Immature natural killer cell (primary cell): Measurements from ENCODE around the gene NF2. TPM values are rescaled to one million over a fixed set of nuclear protein-coding genes. Genes with fewer than 3 reads are reported as not detected.

ENCODE experiments used
- DNase-seq, 3 donors: peaks; one replicate each; pipeline ENCODE4 v3.0.0; 2022; ENCODE audit warnings: mixed read lengths in 1 of 3
- H3K27ac Mint-ChIP-seq, 6 donors: one replicate each; pipeline ENCODE4 v1.8.0; 2020; ENCODE audit warnings: mixed read lengths in 6 of 6, mild to moderate bottlenecking in 5 of 6, inconsistent platforms in 4 of 6, moderate library complexity in 3 of 6
- H3K27me3 Mint-ChIP-seq, 3 donors: one replicate each; pipeline ENCODE4 v1.8.0; 2020 to 2021; ENCODE audit warnings: low read depth in 3 of 3, mild to moderate bottlenecking in 3 of 3, mixed read lengths in 3 of 3, moderate library complexity in 3 of 3, inconsistent platforms in 1 of 3
- H3K36me3 Mint-ChIP-seq, 3 donors: one replicate each; pipeline ENCODE4 v1.8.0; 2020; ENCODE audit warnings: mixed read lengths in 3 of 3, inconsistent platforms in 2 of 3, mild to moderate bottlenecking in 2 of 3
- H3K4me1 Mint-ChIP-seq, 2 donors: one replicate each; pipeline ENCODE4 v1.8.0; 2020; ENCODE audit warnings: inconsistent platforms in 2 of 2, mild to moderate bottlenecking in 2 of 2, mixed read lengths in 2 of 2, moderate library complexity in 1 of 2
- H3K4me3 Mint-ChIP-seq, 5 donors: one replicate each; pipeline ENCODE4 v1.8.0; 2020; ENCODE audit warnings: mild to moderate bottlenecking in 5 of 5, mixed read lengths in 5 of 5, inconsistent platforms in 3 of 5, moderate library complexity in 3 of 5
- H3K9me3 Mint-ChIP-seq, 6 donors: one replicate each; pipeline ENCODE4 v1.8.0; 2020; ENCODE audit warnings: mild to moderate bottlenecking in 6 of 6, mixed read lengths in 6 of 6, inconsistent platforms in 4 of 6, moderate library complexity in 3 of 6
- polyA plus RNA-seq, 3 donors: library from polyadenylated mRNA; unstranded; fragments of 300-500 nt; fragmentation: Illumina TruSeq; gene quantifications; one replicate each; pipeline ENCODE4 v1.2.3, GENCODE V29; 2021

Gene NF2
- polyA plus RNA-seq, 3 donors from 2014 or later: 12.9 to 34.1 (median 15.6) TPM

GRCh38 chr22:29629903-29630516, 26.6 kb downstream of the NF2 start:
- H3K36me3 Mint-ChIP-seq: no peaks in the 10 kb centered on the region
- H3K27me3 Mint-ChIP-seq: peaks cover 0 to 1% (median 0%) of the 10 kb centered on the region in 3 donors
- no peak for DNase-seq
- H3K4me3 Mint-ChIP-seq: no peak overlapping the region
- peaks cover 38 to 60% of the 10 kb centered on the region in 2 donors for H3K4me1 Mint-ChIP-seq
- no peaks in the 10 kb centered on the region for H3K9me3 Mint-ChIP-seq
- no peak overlapping the region for H3K27ac Mint-ChIP-seq

GRCh38 chr22:29630987-29631386, 27.6 kb downstream of the NF2 start:
- Mint-ChIP-seq H3K9me3 (no peaks in the 10 kb centered on the region), H3K27ac (no peak overlapping the region), H3K27me3 (no peaks in the 10 kb centered on the region), H3K4me1 (peaks cover 33 to 57% of the 10 kb centered on the region in 2 donors), H3K36me3 (no peaks in the 10 kb centered on the region), H3K4me3 (no peak overlapping the region)
- no peak for DNase-seq

- no peaks in the 10 kb centered on the region for H3K27me3 Mint-ChIP-seq
- H3K4me1 Mint-ChIP-seq: peaks cover 31 to 50% of the 10 kb centered on the region in 2 donors
- no peaks in the 10 kb centered on the region for H3K9me3 Mint-ChIP-seq
- no peak overlapping the region for H3K27ac Mint-ChIP-seq
- no peak overlapping the region for H3K4me3 Mint-ChIP-seq
- no peaks in the 10 kb centered on the region for H3K36me3 Mint-ChIP-seq
- no peak for DNase-seq
Observed at GRCh38 chr22:29631725-29632124, 28.3 kb downstream of the NF2 start.

GRCh38 chr22:29632672-29633071, 29.2 kb downstream of the NF2 start:
- Mint-ChIP-seq H3K4me1 (peaks cover 31 to 49% of the 10 kb centered on the region in 2 donors), H3K27me3 (no peaks in the 10 kb centered on the region), H3K4me3 (no peak overlapping the region), H3K27ac (no peak overlapping the region), H3K36me3 (peaks cover 2 to 5% (median 4%) of the 10 kb centered on the region in 3 donors), H3K9me3 (no peaks in the 10 kb centered on the region)
- DNase-seq: no peak

- no peak for DNase-seq
- Mint-ChIP-seq H3K27me3 (no peaks in the 10 kb centered on the region), H3K27ac (peak overlapping the region in 1 of 6 donors; percentile 64), H3K36me3 (peaks cover 4 to 9% (median 5%) of the 10 kb centered on the region in 3 donors), H3K4me3 (no peak overlapping the region), H3K9me3 (no peaks in the 10 kb centered on the region), H3K4me1 (peaks cover 31 to 49% of the 10 kb centered on the region in 2 donors)
Observed at GRCh38 chr22:29633514-29634312, 30.3 kb downstream of the NF2 start.

- Mint-ChIP-seq H3K27me3 (no peaks in the 10 kb centered on the region), H3K36me3 (peaks cover 4 to 15% (median 11%) of the 10 kb centered on the region in 3 donors), H3K9me3 (no peaks in the 10 kb centered on the region), H3K27ac (no peak overlapping the region), H3K4me1 (peaks cover 36 to 49% of the 10 kb centered on the region in 2 donors), H3K4me3 (no peak overlapping the region)
- no peak for DNase-seq
Observed at GRCh38 chr22:29634847-29635246, 31.4 kb downstream of the NF2 start.

GRCh38 chr22:29635734-29636357, 32.4 kb downstream of the NF2 start:
- peak; percentile 8 to 21 (median 21) for DNase-seq
- Mint-ChIP-seq H3K36me3 (peaks cover 4 to 15% (median 11%) of the 10 kb centered on the region in 3 donors), H3K4me3 (no peak overlapping the region), H3K9me3 (no peaks in the 10 kb centered on the region), H3K4me1 (peaks cover 36 to 49% of the 10 kb centered on the region in 2 donors), H3K27ac (peak overlapping the region in 1 of 6 donors; percentile 49), H3K27me3 (no peaks in the 10 kb centered on the region)

- H3K27me3 Mint-ChIP-seq: no peaks in the 10 kb centered on the region
- no peak overlapping the region for H3K27ac Mint-ChIP-seq
- no peaks in the 10 kb centered on the region for H3K9me3 Mint-ChIP-seq
Observed at GRCh38 chr22:29636751-29637150, 33.3 kb downstream of the NF2 start.

GRCh38 chr22:29637181-29637580, 33.7 kb downstream of the NF2 start:
- Mint-ChIP-seq H3K4me1 (peaks cover 37 to 60% of the 10 kb centered on the region in 2 donors), H3K36me3 (peaks cover 8 to 19% (median 17%) of the 10 kb centered on the region in 3 donors), H3K9me3 (no peaks in the 10 kb centered on the region), H3K4me3 (no peak overlapping the region), H3K27ac (peak overlapping the region in 1 of 6 donors; percentile 35), H3K27me3 (no peaks in the 10 kb centered on the region)
- no peak for DNase-seq

More at GRCh38 chr22:29636751-29637150, 33.3 kb downstream of the NF2 start:
- peaks cover 35 to 57% of the 10 kb centered on the region in 2 donors for H3K4me1 Mint-ChIP-seq
- no peak overlapping the region for H3K4me3 Mint-ChIP-seq
- no peak for DNase-seq
- H3K36me3 Mint-ChIP-seq: peaks cover 4 to 15% (median 13%) of the 10 kb centered on the region in 3 donors

GRCh38 chr22:29638678-29639077, 35.2 kb downstream of the NF2 start:
- DNase-seq: no peak
- peak overlapping the region in 5 of 6 donors; percentile 71 to 90 (median 80) for H3K27ac Mint-ChIP-seq
- H3K36me3 Mint-ChIP-seq: peaks cover 13 to 25% (median 20%) of the 10 kb centered on the region in 3 donors

GRCh38 chr22:29639096-29639495, 35.7 kb downstream of the NF2 start:
- Mint-ChIP-seq H3K27ac (peak overlapping the region in 5 of 6 donors; percentile 71 to 90 (median 80)), H3K4me3 (peak overlapping the region in 4 of 5 donors; percentile 4 to 48 (median 42)), H3K36me3 (peaks cover 13 to 25% (median 20%) of the 10 kb centered on the region in 3 donors), H3K9me3 (no peaks in the 10 kb centered on the region), H3K4me1 (peaks cover 31 to 49% of the 10 kb centered on the region in 2 donors), H3K27me3 (no peaks in the 10 kb centered on the region)
- DNase-seq: peak; percentile 10 to 27 (median 16)

More at GRCh38 chr22:29638678-29639077, 35.2 kb downstream of the NF2 start:
- H3K9me3 Mint-ChIP-seq: no peaks in the 10 kb centered on the region
- H3K27me3 Mint-ChIP-seq: no peaks in the 10 kb centered on the region
- peaks cover 33 to 53% of the 10 kb centered on the region in 2 donors for H3K4me1 Mint-ChIP-seq
- H3K4me3 Mint-ChIP-seq: peak overlapping the region in 1 of 5 donors; percentile 38

GRCh38 chr22:29641042-29641699, 37.7 kb downstream of the NF2 start:
- Mint-ChIP-seq H3K36me3 (peaks cover 21 to 25% (median 24%) of the 10 kb centered on the region in 3 donors), H3K9me3 (no peaks in the 10 kb centered on the region), H3K4me1 (peaks cover 29 to 40% of the 10 kb centered on the region in 2 donors), H3K4me3 (no peak overlapping the region), H3K27ac (no peak overlapping the region), H3K27me3 (no peaks in the 10 kb centered on the region)
- DNase-seq: no peak

- Mint-ChIP-seq H3K4me1 (peaks cover 29 to 40% of the 10 kb centered on the region in 2 donors), H3K27ac (peak overlapping the region in 2 of 6 donors; percentile 54 to 65), H3K9me3 (no peaks in the 10 kb centered on the region), H3K27me3 (no peaks in the 10 kb centered on the region), H3K4me3 (no peak overlapping the region), H3K36me3 (peaks cover 21 to 25% (median 24%) of the 10 kb centered on the region in 3 donors)
- DNase-seq: no peak
Observed at GRCh38 chr22:29641700-29642330, 38.4 kb downstream of the NF2 start.
